Globus pallidus (tissue), 1 donor: ENCODE measurements around the gene VPS35L.

Source experiments
- DNase-seq: peaks from one replicate; pipeline ENCODE4 v3.0.0-alpha.2; 2015; ENCODE audit warnings: low spot score

The VPS35L gene

DNA sequence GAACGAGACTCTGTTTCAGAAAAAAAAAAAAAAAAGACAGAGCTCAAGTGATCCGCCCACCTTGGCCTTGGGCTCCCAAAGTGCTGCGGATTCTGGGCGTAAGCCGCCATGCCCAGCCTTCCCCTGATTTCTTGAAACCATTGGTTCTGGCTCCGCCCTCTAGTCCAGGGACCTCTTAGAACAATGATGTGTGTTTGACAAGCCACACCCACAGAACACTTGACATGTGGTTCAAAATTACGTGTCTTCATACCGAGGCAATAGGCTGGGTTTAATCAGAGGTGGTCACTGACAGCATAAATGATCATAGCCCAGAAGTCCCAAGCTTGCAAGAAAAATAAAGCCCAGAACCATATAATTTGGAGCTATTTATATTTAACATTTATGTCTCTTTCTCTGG, 139.5 kb downstream of the VPS35L start:
- no peak for DNase-seq

DNA sequence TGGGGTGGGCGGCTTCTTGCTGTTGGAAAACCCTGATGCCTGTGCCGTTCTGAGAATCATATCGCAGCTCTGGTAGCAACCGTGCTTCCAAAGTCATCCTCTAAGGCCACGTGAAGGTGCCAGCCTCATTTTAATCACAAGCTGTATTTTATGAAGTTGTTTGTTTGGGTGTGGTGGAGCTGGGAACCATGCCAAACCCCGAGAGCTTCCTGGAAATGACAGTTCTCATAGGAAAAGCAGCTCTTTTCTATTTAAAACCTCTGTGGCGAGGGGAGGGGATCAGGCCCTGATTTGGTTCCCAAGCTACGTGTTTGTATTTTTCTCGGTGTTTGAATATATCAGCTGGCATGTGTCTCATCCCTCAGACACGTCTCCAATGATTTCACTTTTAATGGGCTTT, 140.8 kb downstream of the VPS35L start:
- DNase-seq: no peak

GRCh38 chr16:19696961-19697360, 141.5 kb downstream of the VPS35L start:
- DNase-seq: no peak

DNA sequence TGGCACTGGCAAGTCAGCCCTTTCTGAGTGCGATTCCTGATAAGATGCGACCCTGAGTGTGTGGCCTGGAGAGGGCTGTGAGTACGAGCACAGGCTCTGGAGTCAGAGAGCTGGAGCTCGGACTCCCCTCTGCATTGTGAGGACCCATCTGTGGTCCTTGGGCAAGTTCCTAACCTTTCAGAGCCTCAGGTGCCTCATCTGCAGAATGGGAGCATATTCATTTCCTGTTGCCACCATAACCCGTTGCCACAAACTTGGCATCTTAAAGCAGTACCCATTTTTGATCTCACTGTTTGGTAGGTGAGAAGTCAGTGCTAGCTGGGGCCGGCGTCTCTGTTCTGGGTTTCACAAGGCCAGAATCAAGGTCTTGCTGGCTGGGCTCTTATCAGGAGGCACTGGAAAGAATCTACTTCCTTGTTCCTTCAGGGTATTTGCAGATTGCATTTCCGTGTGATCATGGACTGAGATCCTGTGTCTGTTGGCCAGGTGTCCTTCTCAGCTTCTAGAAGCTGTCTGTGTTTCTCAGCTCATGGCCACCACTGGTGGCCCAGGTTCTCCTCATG, 142.3 kb downstream of the VPS35L start:
- DNase-seq: no peak

- DNase-seq: no peak
Measured at GRCh38 chr16:19698480-19699465, 143.3 kb downstream of the VPS35L start.

DNA sequence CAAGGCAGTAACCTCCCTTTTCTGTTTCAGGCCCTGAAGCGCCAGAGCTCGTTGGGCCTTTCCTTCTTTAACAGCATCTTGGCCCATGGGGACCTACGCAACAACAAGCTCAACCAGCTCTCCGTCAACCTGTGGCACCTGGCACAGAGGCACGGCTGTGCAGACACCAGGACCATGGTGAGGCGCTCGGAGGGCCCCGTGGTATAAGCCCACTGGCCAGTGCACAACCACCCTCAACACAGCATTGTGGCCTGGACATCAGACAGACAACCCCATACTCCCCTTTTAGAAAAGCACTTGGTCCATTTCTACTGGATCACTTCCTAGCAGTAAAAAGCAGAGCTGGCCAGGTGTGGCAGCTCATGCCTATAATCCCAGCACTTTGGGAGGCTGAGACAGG, 144.0 kb downstream of the VPS35L start:
- no peak for DNase-seq

DNA sequence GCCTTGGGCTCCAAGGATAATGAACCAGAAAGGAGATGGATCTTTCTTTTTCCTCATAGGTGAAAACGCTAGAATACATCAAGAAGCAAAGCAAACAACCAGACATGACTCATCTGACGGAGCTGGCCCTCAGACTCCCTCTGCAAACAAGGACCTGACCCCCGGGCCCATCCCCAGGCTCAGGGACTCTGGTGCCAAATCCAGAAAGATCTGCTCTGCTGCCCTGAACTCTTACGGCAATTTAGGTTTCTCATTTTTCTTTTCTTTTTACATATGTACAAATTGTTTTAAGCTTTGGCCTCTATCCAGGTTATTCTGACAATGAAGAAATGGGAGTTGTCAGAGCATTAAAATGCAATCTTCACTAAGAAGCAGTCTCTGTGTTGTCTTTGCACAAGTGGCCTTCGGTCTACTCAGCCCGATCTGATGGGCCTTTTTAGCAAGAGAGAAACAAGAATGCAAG, 144.8 kb downstream of the VPS35L start:
- no peak for DNase-seq

DNA sequence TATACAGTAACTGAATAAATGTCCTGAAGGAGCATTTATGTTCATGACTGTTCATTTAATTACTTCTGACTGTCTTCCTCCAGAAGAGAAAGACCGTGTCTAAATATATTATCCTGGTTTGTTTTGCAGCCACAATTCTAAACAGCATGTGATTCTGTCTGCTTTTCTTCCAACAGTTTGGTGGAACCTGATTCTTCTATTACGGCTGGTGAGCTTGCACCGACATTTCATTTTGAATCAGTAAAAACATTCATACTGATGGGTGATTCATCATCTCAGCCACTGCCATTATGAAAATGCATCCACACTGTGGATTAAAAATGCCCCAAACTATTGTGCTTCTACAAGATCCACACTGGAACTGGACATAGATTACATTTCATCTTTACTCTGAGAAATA, 145.6 kb downstream of the VPS35L start:
- DNase-seq: no peak

DNA sequence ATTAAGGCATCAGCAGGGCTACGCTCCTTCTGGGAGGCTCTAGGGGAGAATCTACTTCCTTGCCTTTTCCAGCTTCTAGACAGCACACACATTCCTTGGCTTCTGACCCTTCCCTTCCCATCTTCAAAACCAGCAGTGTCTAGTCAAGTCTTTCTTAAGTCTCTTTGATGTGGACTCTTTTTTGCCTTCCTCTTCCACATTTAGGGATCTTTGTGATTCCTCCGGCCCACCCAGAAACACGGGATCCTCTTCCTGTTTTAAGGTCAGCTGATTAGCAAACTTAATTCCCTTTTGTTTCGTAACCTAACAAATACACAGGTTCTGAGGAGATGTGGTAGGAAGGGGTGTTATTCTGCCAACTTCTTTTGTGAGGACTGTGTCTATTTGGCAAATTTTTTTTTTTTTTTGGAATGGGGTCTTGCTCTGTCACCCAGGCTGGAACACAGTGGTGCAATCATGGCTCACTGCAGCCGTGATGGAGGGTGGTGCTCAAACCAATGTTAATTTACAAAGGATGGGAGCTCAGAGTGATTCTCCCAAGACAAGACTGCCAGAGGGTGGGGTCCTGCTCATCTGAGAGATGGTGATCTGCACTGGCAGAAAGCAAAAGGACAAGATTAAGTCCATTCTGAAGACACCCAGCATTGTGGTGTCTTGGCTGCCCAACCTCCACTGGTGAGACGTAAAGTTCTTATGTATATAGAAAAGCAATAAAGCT, 147.8 kb downstream of the VPS35L start:
- no peak for DNase-seq

DNA sequence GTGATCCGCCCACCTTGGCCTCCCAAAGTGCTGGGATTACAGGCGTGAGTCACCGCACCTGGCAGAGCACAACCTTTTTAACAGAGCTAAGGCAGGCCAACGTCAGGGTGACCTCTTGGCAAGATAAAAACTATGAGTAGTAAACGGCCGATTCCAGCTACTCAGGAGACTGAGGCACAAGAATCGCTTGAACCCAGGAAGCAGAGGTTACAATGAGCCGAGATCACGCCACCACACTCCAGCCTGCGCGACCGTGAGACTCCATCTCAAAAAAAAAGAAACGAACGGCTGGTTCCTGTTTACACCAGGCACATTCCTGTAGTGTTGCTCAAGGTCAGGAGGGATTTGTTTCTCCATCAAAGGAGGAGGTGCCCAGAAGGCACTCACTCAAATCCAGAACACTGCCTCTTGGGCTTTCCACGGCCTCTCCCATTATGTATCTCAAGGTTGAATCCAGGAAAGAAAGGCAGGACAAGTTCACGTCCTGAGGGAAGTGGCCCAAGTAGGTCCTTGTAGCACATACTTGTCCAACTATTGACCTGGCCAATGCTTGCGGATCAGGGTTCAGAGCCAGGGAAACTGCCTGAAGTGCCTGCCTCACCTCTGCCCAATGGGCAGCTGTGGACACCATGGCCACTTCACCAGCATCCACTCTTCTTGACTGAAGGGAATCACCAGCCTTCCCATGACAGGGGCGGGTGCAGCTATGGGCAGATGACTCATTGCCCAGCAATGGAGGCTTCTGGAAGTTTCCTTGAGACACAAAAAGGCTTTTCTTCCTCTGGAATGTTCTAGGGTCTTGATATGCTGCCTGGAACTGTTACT, 149.0 kb downstream of the VPS35L start:
- no peak for DNase-seq

DNA sequence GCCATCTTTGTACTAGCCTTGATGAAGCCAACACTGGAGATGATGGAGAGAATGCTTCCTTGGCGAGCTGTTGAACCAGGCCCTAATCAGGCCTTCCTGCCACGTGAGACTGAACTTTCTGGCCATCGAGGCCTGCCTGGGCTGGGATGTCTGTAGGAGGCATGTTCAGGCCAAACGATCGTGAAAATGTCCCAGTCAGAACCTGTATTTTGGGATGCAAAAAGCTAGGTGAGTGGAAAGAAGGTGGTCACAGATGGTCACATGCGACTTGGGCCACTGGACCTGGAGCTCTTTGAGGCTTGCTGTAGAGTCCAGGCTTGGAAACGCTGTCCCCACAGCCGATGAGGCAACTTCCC, 149.6 kb downstream of the VPS35L start:
- no peak for DNase-seq

DNA sequence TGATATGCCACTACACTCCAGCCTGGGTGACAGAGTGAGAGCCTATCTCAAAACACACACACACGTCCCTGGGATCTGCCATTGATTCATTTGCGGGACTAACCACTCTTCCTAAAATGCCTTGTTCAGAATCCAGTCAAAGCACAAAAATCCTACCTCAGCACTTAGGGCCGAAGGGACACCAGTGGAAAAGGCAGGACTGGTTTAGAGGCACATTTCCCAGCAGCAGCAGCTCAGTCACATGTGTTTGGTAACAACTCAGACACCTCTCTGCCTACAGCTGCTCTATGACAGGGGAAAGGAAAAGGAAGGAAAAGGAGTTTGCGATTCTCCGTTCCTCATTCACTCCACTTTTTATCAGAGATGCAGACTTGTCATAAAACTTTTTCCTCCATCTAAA, 150.3 kb downstream of the VPS35L start:
- no peak for DNase-seq

DNA sequence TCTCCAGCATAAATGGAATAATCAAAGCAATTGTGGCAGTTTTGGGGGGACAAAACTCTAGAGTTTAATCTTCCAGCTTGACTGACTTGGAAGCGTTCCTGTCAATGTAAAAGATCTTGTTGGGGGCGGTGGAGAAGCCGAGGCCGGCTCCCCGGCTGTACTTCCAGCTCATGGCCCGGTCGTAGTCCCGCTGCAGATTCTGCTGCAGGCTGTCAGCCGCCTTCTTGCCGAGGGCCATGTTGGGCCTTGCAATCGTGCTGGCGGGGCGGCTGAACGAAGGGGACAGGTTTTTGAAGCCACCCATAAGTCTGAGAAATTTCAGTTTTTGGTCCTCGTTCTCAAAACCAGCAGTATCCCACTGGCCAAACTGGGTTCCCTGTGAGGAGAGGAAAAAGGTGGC, 151.3 kb downstream of the VPS35L start:
- DNase-seq: no peak

- DNase-seq: no peak
Measured at GRCh38 chr16:19707569-19708295, 152.2 kb downstream of the VPS35L start.

- no peak for DNase-seq
Measured at GRCh38 chr16:19708296-19709205, 153.0 kb downstream of the VPS35L start.

- DNase-seq: no peak
Measured at GRCh38 chr16:19709381-19710136, 154.1 kb downstream of the VPS35L start.

GRCh38 chr16:19710191-19710908, 154.8 kb downstream of the VPS35L start:
- no peak for DNase-seq

GRCh38 chr16:19710991-19711545, 155.6 kb downstream of the VPS35L start:
- no peak for DNase-seq
